Astrocyte (in vitro differentiated cells and primary cell): Measurements from ENCODE around the gene TATDN2. TPM values are rescaled to one million over a fixed set of nuclear protein-coding genes. Genes with fewer than 3 reads are reported as not detected.
A peak's percentile ranks its signal among the peaks of the same experiment; 100 is the strongest.

ENCODE experiments used
- DNase-seq: peaks from one replicate; pipeline ENCODE4 v3.0.0-alpha.2; 2010; ENCODE audit warnings: low read depth
- FAIRE-seq: peaks from 2 replicates; lab custom pipeline; 2011; peaks lifted over from hg19 to GRCh38; lab: Jason Lieb, UNC
- H2AFZ ChIP-seq: 2 replicates; pipeline ENCODE4 v1.6.0; 2012; ENCODE audit warnings: low read depth, low read length, inconsistent platforms
- H3K27ac ChIP-seq: 2 replicates; pipeline ENCODE4 v1.5.1; 2011; ENCODE audit warnings: low read depth, low read length, inconsistent platforms
- H3K27me3 ChIP-seq: 2 replicates; pipeline ENCODE4 v1.6.0; 2011; ENCODE audit warnings: low read length, inconsistent platforms; ENCODE audit not compliant: insufficient read depth
- H3K36me3 ChIP-seq: 2 replicates; pipeline ENCODE4 v1.5.1; 2011; ENCODE audit warnings: low read length, inconsistent platforms; ENCODE audit not compliant: insufficient read depth
- H3K4me1 ChIP-seq: 2 replicates; pipeline ENCODE4 v1.5.1; 2011; ENCODE audit warnings: low read length, inconsistent platforms; ENCODE audit not compliant: insufficient read depth
- H3K4me2 ChIP-seq: 2 replicates; pipeline ENCODE4 v1.6.0; 2012; ENCODE audit warnings: low read length, inconsistent platforms
- H3K4me3 ChIP-seq: 2 replicates; pipeline ENCODE4 v1.5.1; 2011; ENCODE audit warnings: low read depth, mild to moderate bottlenecking, low read length, inconsistent platforms; ENCODE audit not compliant: insufficient read depth
- H3K79me2 ChIP-seq: 2 replicates; pipeline ENCODE4 v1.6.0; 2012; ENCODE audit warnings: mild to moderate bottlenecking, low read length, inconsistent platforms; ENCODE audit not compliant: insufficient read depth
- H3K9ac ChIP-seq: 2 replicates; pipeline ENCODE4 v1.6.0; 2012; ENCODE audit warnings: mild to moderate bottlenecking, low read length, inconsistent platforms
- H3K9me3 ChIP-seq: 2 replicates; pipeline ENCODE4 v1.5.1; 2012; ENCODE audit warnings: low read depth, mild to moderate bottlenecking, low read length, inconsistent platforms; ENCODE audit not compliant: insufficient read depth
- H4K20me1 ChIP-seq: 2 replicates; pipeline ENCODE4 v1.6.0; 2012; ENCODE audit warnings: low read length, inconsistent platforms; ENCODE audit not compliant: insufficient read depth
- H3K27ac Mint-ChIP-seq: one replicate; pipeline ENCODE4 v1.8.0; 2021; ENCODE audit warnings: mild to moderate bottlenecking, mixed read lengths; ENCODE audit not compliant: unreplicated experiment
- H3K27me3 Mint-ChIP-seq: one replicate; pipeline ENCODE4 v1.8.0; 2021; ENCODE audit warnings: low read depth, mixed read lengths; ENCODE audit not compliant: unreplicated experiment
- H3K36me3 Mint-ChIP-seq: one replicate; pipeline ENCODE4 v1.8.0; 2021; ENCODE audit warnings: low read depth, mixed read lengths; ENCODE audit not compliant: unreplicated experiment
- H3K4me1 Mint-ChIP-seq: one replicate; pipeline ENCODE4 v1.8.0; 2021; ENCODE audit warnings: low read depth, mixed read lengths; ENCODE audit not compliant: unreplicated experiment
- H3K4me3 Mint-ChIP-seq: one replicate; pipeline ENCODE4 v1.8.0; 2021; ENCODE audit warnings: mild to moderate bottlenecking, moderate library complexity, mixed read lengths; ENCODE audit not compliant: unreplicated experiment
- H3K9me3 Mint-ChIP-seq: one replicate; pipeline ENCODE4 v1.8.0; 2021; ENCODE audit warnings: mild to moderate bottlenecking, mixed read lengths; ENCODE audit not compliant: unreplicated experiment
- CTCF ChIP-seq: IDR thresholded peaks from 2 replicates; pipeline ENCODE4 v1.5.1; 2011; ENCODE audit warnings: low read depth, mild to moderate bottlenecking, inconsistent platforms, low read length, moderate library complexity; ENCODE audit not compliant: insufficient read depth
- EZH2 ChIP-seq: IDR thresholded peaks from 2 replicates; pipeline ENCODE4 v1.6.1; 2012; ENCODE audit warnings: mild to moderate bottlenecking, low read length, inconsistent platforms; ENCODE audit not compliant: insufficient read depth
- total RNA-seq: library from RNA; stranded (reverse); gene quantifications from 2 replicates; pipeline ENCODE4 v1.2.1, GENCODE V29; 2021

Gene TATDN2
- total RNA-seq, 1 donor from 2014 or later = 29.5 TPM

- Histone ChIP-seq H3K36me3 (peaks cover 7% of the 10 kb centered on the region), H3K4me3 (no peak overlapping the region), H3K4me2 (no peak overlapping the region), H3K9me3 (no peaks in the 10 kb centered on the region), H3K79me2 (no peaks in the 10 kb centered on the region), H3K27ac (no peak overlapping the region), H3K27me3 (no peaks in the 10 kb centered on the region), H3K9ac (no peak overlapping the region), H3K4me1 (no peaks in the 10 kb centered on the region), H2AFZ (no peak overlapping the region), H4K20me1 (no peaks in the 10 kb centered on the region)
- no peak for DNase-seq
- Mint-ChIP-seq H3K4me3 (no peak overlapping the region), H3K9me3 (peaks cover 2% of the 10 kb centered on the region), H3K36me3 (peaks cover 2% of the 10 kb centered on the region), H3K27ac (no peak overlapping the region), H3K4me1 (peaks cover 3% of the 10 kb centered on the region), H3K27me3 (no peaks in the 10 kb centered on the region)
- no peak for FAIRE-seq
- TF ChIP-seq EZH2 = no peak
These were observed 14.3 kb upstream of the TATDN2 start for GRCh38 chr3:10233988-10234387.

- no peaks in the 10 kb centered on the region for H4K20me1 ChIP-seq
- no peak overlapping the region for H3K4me3 Mint-ChIP-seq
- no peak overlapping the region for H3K9ac ChIP-seq
- no peaks in the 10 kb centered on the region for H3K79me2 ChIP-seq
- peaks cover 6% of the 10 kb centered on the region for H3K4me1 Mint-ChIP-seq
- no peak for TF ChIP-seq EZH2
- TF ChIP-seq CTCF = no peak
- peak overlapping the region; percentile 34 for H3K27ac Mint-ChIP-seq
- H2AFZ ChIP-seq = no peak overlapping the region
- no peaks in the 10 kb centered on the region for H3K4me1 ChIP-seq
- H3K9me3 ChIP-seq = no peaks in the 10 kb centered on the region
- no peak overlapping the region for H3K27ac ChIP-seq
- H3K36me3 Mint-ChIP-seq = peaks cover 3% of the 10 kb centered on the region
- no peak overlapping the region for H3K4me3 ChIP-seq
- no peak overlapping the region for H3K4me2 ChIP-seq
- H3K27me3 Mint-ChIP-seq = no peaks in the 10 kb centered on the region
- H3K36me3 ChIP-seq = peaks cover 7% of the 10 kb centered on the region
- FAIRE-seq (no peak), DNase-seq (no peak)
- no peaks in the 10 kb centered on the region for H3K27me3 ChIP-seq
- H3K9me3 Mint-ChIP-seq = peaks cover 8% of the 10 kb centered on the region
These were observed 13.6 kb upstream of the TATDN2 start for GRCh38 chr3:10234526-10235230.

GRCh38 chr3:10235551-10235950 lies 12.7 kb upstream of the TATDN2 start:
- no peak for DNase-seq
- no peak overlapping the region for H3K4me2 ChIP-seq
- no peak overlapping the region for H2AFZ ChIP-seq
- Mint-ChIP-seq H3K27ac (no peak overlapping the region), H3K4me3 (no peak overlapping the region), H3K9me3 (peaks cover 8% of the 10 kb centered on the region), H3K4me1 (peaks cover 6% of the 10 kb centered on the region), H3K36me3 (peaks cover 4% of the 10 kb centered on the region), H3K27me3 (no peaks in the 10 kb centered on the region)
- no peak overlapping the region for H3K27ac ChIP-seq
- H4K20me1 ChIP-seq = no peaks in the 10 kb centered on the region
- H3K9me3 ChIP-seq = no peaks in the 10 kb centered on the region
- TF ChIP-seq CTCF (no peak), EZH2 (no peak)
- H3K4me1 ChIP-seq = no peaks in the 10 kb centered on the region
- no peaks in the 10 kb centered on the region for H3K79me2 ChIP-seq
- no peak overlapping the region for H3K4me3 ChIP-seq
- H3K27me3 ChIP-seq = no peaks in the 10 kb centered on the region
- no peak for FAIRE-seq
- H3K36me3 ChIP-seq = peaks cover 7% of the 10 kb centered on the region
- H3K9ac ChIP-seq = no peak overlapping the region
